Adrenal gland (tissue), 12 donors: Measurements from ENCODE around the gene TMEM184B. TPM values are rescaled to one million over a fixed set of nuclear protein-coding genes. Genes with fewer than 3 reads are reported as not detected.

ENCODE experiments used
- DNase-seq, 7 donors: peaks; one replicate each; pipeline ENCODE4 v3.0.0-alpha.2; 2019 to 2020
- H3K27ac ChIP-seq, 5 donors: fragments of 200-600 bp; sonication (generic) in 4 of 5; 1 replicate in 3 of 5; 2 replicates in 2 of 5; pipeline versions ENCODE4 v1.5.1 to v1.8.0; 2016 to 2020; ENCODE audit warnings: mild to moderate bottlenecking in 1 of 5
- H3K27me3 ChIP-seq: fragments of 200-600 bp; 2 replicates; pipeline ENCODE4 v1.8.0; 2021
- H3K36me3 ChIP-seq, 2 donors: fragments of 200-600 bp; replicated peaks in 1 of 2; 1 replicate in 1 of 2; 2 replicates in 1 of 2; pipeline versions ENCODE4 v1.5.1 to v1.8.0; 2018 to 2022
- H3K4me1 ChIP-seq, 2 donors: fragments of 200-600 bp; replicated peaks in 1 of 2; 1 replicate in 1 of 2; 2 replicates in 1 of 2; pipeline versions ENCODE4 v1.5.1 to v1.8.0; 2018 to 2021
- H3K4me3 ChIP-seq, 4 donors: fragments of 200-600 bp; sonication (generic) in 3 of 4; one replicate each; pipeline ENCODE4 v1.5.1; 2016 to 2018
- H3K9me3 ChIP-seq, 3 donors: fragments of 200-600 bp; sonication (generic) in 1 of 3; replicated peaks in 1 of 3; 1 replicate in 2 of 3; 2 replicates in 1 of 3; pipeline versions ENCODE4 v1.5.1 to v1.8.0; 2016 to 2021
- POLR2A ChIP-seq, 2 donors: fragments of 450-650 bp; IDR thresholded peaks; one replicate each; pipeline ENCODE4 v1.6.1; 2017; ENCODE audit warnings: antibody characterized with exemption in 2 of 2, mild to moderate bottlenecking in 2 of 2, moderate library complexity in 1 of 2
- WGBS, 4 donors: extraction: QIAGEN DNeasy Blood & Tissue Kit in 2 of 4; methylation state at CpG; one replicate each; pipeline versions ENCODE4 v1.1.5 to v1.1.7; 2013 to 2017; 5-methylcytosine and 5-hydroxymethylcytosine counted together
- intact Hi-C, 2 donors: fragments of 100-400 bp; cut with DNase I; formaldehyde crosslinking; loops; one replicate each; pipeline versions ENCODE4 v1.14.1 to v1.15.0; 2022 to 2023
- polyA plus RNA-seq, 3 donors: library from polyadenylated mRNA; stranded (reverse); fragments of 200-250 nt in 2 of 3; fragments of 350-450 nt in 1 of 3; fragmentation: Illumina TruSeq in 1 of 3; extraction: RNeasy Lipid Tissue Mini Kit (QIAGEN cat#74804) in 1 of 3; gene quantifications; one replicate each; pipeline ENCODE4 v1.2.3, GENCODE V29; 2013 to 2014
- total RNA-seq, 9 donors: library from RNA; depleted of rRNA in 4 of 9; stranded (reverse); fragments of >200 nt in 4 of 9; fragments of 120-200 nt in 1 of 9; fragmentation: NEBNext Ultra II Directional in 1 of 9; extraction: Animal tissue kit (Norgen Biotek cat#: 25700) in 1 of 9; gene quantifications; one replicate each; pipeline versions ENCODE4 v1.1.0 to v1.2.4, GENCODE V29; 2013 to 2023
- TF ChIP-seq, protein P1 (sequence below), 6 experiments: fragments of 450-650 bp in 4 of 6; fragments of 200-600 bp in 2 of 6; sonication (generic) in 1 of 6; IDR thresholded peaks; 1 replicate in 5 of 6; 2 replicates in 1 of 6; pipeline versions ENCODE4 v1.5.1 to v1.8.0; 2016 to 2021; ENCODE audit warnings: antibody characterized with exemption in 6 of 6, mild to moderate bottlenecking in 2 of 6, moderate library complexity in 1 of 6
- donor health status: healthy with polysubstance abuse.
- donor health status: Bipolar disorder and iron deficiency.
- donor health status: DM: yes; HTN: yes; CAD: no.
- donor health status: DM: no; HTN: no; CAD: no.
- donor health status: DM: no; HTN: no; CAD: no.
- donor health status: DM: yes; HTN: yes; CAD: no.

The TMEM184B gene
- total and polyA plus RNA-seq, 12 donors, result 7.1 to 107 (median 43.8) TPM

DNA sequence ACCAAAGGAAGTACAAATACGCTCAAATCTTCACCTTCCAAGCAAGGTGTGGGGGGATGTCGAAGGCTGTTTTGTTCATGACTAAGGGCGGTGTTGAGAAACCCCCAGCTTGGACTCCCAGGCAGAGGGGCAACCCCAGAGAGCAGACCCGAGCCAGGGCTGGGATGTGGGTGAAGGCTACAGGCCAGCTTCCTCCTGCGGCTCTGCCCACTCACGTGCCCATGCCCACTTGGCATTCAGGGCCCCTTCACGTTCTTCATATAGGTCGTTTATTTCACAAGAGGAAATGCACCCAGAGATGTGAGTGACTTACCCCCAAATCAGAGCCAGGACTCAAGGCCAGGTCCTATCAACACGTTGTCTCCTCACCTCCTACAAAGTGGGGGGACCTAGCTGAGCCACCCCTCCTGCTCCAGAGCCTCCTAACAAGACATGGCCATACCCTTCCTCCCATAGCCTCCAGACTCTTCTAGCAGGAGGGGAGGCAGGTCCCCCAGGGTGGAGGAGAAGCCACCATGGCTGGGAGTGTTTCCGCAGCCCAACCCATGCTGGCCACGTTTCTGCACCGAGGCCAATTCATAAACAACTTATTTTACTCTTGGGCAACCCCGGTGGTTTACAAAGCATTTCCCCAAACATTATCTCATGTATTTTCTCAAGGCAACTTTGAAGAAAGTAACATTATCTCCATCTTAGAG, 22.0 kb downstream of the TMEM184B start:
- Histone ChIP-seq H3K36me3 (peaks cover 0 to 15% of the 10 kb centered on the region in 2 donors), H3K4me3 (no peak overlapping the region), H3K27me3 (no peaks in the 10 kb centered on the region), H3K27ac (no peak overlapping the region), H3K4me1 (peaks cover 0 to 11% of the 10 kb centered on the region in 2 donors), H3K9me3 (no peaks in the 10 kb centered on the region)
- 76 to 87% (median 84%) methylated on average over 12 to 13 of the region's 13 CpGs for WGBS, 4 donors
- no peak for TF ChIP-seq POLR2A (IDR thresholded peaks at IDR 0.05)
- TF ChIP-seq, protein P1, sequence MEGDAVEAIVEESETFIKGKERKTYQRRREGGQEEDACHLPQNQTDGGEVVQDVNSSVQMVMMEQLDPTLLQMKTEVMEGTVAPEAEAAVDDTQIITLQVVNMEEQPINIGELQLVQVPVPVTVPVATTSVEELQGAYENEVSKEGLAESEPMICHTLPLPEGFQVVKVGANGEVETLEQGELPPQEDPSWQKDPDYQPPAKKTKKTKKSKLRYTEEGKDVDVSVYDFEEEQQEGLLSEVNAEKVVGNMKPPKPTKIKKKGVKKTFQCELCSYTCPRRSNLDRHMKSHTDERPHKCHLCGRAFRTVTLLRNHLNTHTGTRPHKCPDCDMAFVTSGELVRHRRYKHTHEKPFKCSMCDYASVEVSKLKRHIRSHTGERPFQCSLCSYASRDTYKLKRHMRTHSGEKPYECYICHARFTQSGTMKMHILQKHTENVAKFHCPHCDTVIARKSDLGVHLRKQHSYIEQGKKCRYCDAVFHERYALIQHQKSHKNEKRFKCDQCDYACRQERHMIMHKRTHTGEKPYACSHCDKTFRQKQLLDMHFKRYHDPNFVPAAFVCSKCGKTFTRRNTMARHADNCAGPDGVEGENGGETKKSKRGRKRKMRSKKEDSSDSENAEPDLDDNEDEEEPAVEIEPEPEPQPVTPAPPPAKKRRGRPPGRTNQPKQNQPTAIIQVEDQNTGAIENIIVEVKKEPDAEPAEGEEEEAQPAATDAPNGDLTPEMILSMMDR (IDR thresholded peaks at IDR 0.05), result no peak
- DNase-seq, result no peak
- intact Hi-C loops, result no loop called here

DNA sequence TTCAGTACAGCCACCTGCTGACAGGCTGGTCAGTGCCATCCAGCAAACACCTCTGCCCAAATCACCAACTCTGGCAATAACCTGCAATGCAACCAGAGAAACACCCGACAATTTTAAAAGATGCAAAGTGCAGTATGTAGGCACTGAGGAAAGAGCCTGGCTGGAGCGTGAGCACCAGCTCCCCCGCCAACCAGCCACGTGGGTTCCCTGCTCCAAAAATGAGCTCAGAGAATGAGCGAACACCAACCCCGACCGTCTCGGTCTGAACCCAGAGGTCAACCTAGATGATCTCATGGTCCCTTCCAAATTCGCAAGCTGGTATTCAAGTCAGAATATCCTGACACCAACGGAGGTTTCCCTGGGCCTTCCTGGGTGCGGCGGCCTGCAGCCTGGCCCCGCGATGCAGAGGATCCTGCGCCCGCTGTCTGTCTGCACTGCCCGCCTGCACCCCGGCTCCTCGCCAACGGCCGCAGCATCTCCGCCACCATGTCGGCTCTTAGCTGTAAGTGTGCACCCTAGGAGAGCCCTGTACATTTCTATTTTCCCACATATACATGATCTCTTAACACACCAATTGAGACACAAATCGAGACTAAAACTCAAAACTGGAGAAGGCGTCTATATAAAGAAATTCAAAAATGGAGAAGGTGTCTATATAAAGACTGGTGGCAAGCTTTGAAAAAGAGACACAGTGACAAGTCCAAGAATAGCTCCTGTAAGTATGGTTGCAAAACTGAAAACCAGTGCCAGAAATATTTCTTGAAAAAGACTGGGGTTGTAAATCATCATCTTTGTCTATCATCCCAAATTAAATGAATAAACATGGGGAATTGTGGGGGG, 22.8 kb downstream of the TMEM184B start:
- no peak overlapping the region for H3K27ac ChIP-seq
- no peak for DNase-seq
- H3K4me3 ChIP-seq, result no peak overlapping the region
- 92 to 96% (median 95%) methylated on average over 22 to 25 of the region's 25 CpGs for whole genome bisulfite sequencing, 4 donors
- H3K9me3 ChIP-seq, result no peaks in the 10 kb centered on the region
- H3K27me3 ChIP-seq, result no peaks in the 10 kb centered on the region
- H3K4me1 ChIP-seq, result peaks cover 0 to 11% of the 10 kb centered on the region in 2 donors
- H3K36me3 ChIP-seq, result peaks cover 0 to 20% of the 10 kb centered on the region in 2 donors
- no peak for TF ChIP-seq POLR2A (IDR thresholded peaks at IDR 0.05)
- TF ChIP-seq, protein P1 (IDR thresholded peaks at IDR 0.05), result no peak
- intact Hi-C loops, result no loop called here

DNA sequence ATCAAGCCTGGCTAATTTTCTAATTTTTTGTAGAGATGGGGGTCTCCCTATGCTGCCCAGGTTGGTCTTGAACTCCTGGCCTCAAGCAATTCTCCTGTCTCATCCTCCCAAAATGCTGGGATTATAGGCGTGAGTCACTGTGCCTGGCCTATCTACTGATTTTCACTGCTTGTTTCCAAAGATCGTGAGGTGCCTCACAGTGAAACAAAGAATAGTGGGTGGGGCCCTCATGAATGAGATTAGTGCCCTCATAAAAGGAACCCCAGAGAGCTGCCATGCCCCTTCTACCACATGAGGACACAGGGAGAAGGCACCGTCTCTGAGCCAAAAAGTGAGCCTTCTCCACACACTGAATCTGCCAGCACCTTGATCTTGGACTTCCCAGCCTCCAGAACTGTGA, 23.5 kb downstream of the TMEM184B start:
- 90 to 96% (median 95%) methylated on average over 3 of the region's 3 CpGs for WGBS, 4 donors
- H3K4me1 ChIP-seq, result peaks cover 0 to 11% of the 10 kb centered on the region in 2 donors
- no peak overlapping the region for H3K27ac ChIP-seq
- DNase-seq, result no peak
- H3K36me3 ChIP-seq, result peaks cover 0 to 25% of the 10 kb centered on the region in 2 donors
- no peaks in the 10 kb centered on the region for H3K27me3 ChIP-seq
- intact Hi-C loops, result no loop called here
- H3K4me3 ChIP-seq, result no peak overlapping the region
- TF ChIP-seq, protein P1 (IDR thresholded peaks at IDR 0.05), result no peak
- TF ChIP-seq POLR2A (IDR thresholded peaks at IDR 0.05), result no peak
- H3K9me3 ChIP-seq, result no peaks in the 10 kb centered on the region

DNA sequence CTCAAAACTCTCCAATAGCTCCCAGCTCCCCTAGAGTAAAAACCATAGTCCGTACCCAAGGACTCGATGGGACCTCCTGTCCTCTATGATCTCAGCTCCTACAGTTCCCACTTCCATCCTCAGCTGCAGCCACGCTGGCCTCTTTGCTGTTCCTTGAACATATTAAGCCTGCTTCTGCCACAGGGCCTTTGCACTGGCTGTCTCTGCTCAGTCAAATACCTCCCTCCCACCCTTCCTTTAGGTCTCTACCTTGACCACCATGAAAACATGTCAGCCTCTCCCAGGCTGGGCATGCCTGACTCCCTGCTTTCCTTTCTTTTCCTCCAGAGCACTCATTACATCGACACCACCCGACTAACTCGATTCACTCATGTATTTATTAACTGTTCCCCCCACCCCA, 24.5 kb downstream of the TMEM184B start:
- no peak for DNase-seq
- no peak overlapping the region for H3K4me3 ChIP-seq
- no peak overlapping the region for H3K27ac ChIP-seq
- 93 to 99% (median 97%) methylated on average over 6 of the region's 6 CpGs for WGBS, 4 donors
- peaks cover 0 to 32% of the 10 kb centered on the region in 2 donors for H3K36me3 ChIP-seq
- no peaks in the 10 kb centered on the region for H3K27me3 ChIP-seq
- intact Hi-C loops, result no loop called here
- TF ChIP-seq, protein P1 (IDR thresholded peaks at IDR 0.05), result no peak
- TF ChIP-seq POLR2A (IDR thresholded peaks at IDR 0.05), result no peak
- H3K9me3 ChIP-seq, result no peaks in the 10 kb centered on the region
- H3K4me1 ChIP-seq, result peaks cover 0 to 17% of the 10 kb centered on the region in 2 donors
